IgD-negative memory B cell (primary cell): ENCODE data around the gene SPIB. TPM values are rescaled to one million over a fixed set of nuclear protein-coding genes. Genes with fewer than 3 reads are reported as not detected.
"Not testable (repeated sequence)": the region's sequence is repeated elsewhere in the genome, so short reads cannot be mapped to it uniquely, and the experiment has no call there.

Source experiments
- H3K27ac Mint-ChIP-seq, 3 donors: one replicate each; pipeline ENCODE4 v1.8.0; 2020 to 2022; ENCODE audit warnings: mild to moderate bottlenecking in 3 of 3, mixed read lengths in 3 of 3, moderate library complexity in 1 of 3
- H3K27me3 Mint-ChIP-seq: one replicate; pipeline ENCODE4 v1.8.0; 2021; ENCODE audit warnings: mixed read lengths
- H3K36me3 Mint-ChIP-seq: one replicate; pipeline ENCODE4 v1.8.0; 2020; ENCODE audit warnings: mild to moderate bottlenecking, mixed read lengths
- H3K4me1 Mint-ChIP-seq, 3 donors: one replicate each; pipeline ENCODE4 v1.8.0; 2020 to 2022; ENCODE audit warnings: mixed read lengths in 3 of 3, mild to moderate bottlenecking in 1 of 3
- H3K4me3 Mint-ChIP-seq, 4 donors: one replicate each; pipeline ENCODE4 v1.8.0; 2020 to 2022; ENCODE audit warnings: mild to moderate bottlenecking in 4 of 4, mixed read lengths in 4 of 4, moderate library complexity in 3 of 4
- H3K9me3 Mint-ChIP-seq, 3 donors: one replicate each; pipeline ENCODE4 v1.8.0; 2020 to 2021; ENCODE audit warnings: mixed read lengths in 3 of 3, mild to moderate bottlenecking in 1 of 3
- polyA plus RNA-seq: library from polyadenylated mRNA; unstranded; fragments of 300-500 nt; fragmentation: Illumina TruSeq; gene quantifications from one replicate; pipeline ENCODE4 v1.2.3, GENCODE V29; 2021

Gene SPIB
- polyA plus RNA-seq, 1 donor from 2014 or later, result 403 TPM

GRCh38 chr19:50457300-50457699, 38.6 kb downstream of the SPIB start:
- Mint-ChIP-seq H3K4me3 (no peak overlapping the region), H3K27ac (no peak overlapping the region), H3K9me3 (peaks cover 0 to under 1% (median 0%) of the 10 kb centered on the region in 3 donors), H3K27me3 (peaks cover 3% of the 10 kb centered on the region), H3K4me1 (peaks cover 11 to 12% (median 12%) of the 10 kb centered on the region in 3 donors), H3K36me3 (peaks cover 2% of the 10 kb centered on the region)

GRCh38 chr19:50458396-50459066, 39.8 kb downstream of the SPIB start:
- Mint-ChIP-seq H3K36me3 (peaks cover 2% of the 10 kb centered on the region), H3K9me3 (no peaks in the 10 kb centered on the region), H3K4me1 (peaks cover 11 to 12% (median 12%) of the 10 kb centered on the region in 3 donors), H3K27me3 (peaks cover 3% of the 10 kb centered on the region), H3K4me3 (no peak overlapping the region), H3K27ac (no peak overlapping the region)

GRCh38 chr19:50459067-50459456, 40.3 kb downstream of the SPIB start:
- no peak overlapping the region for H3K4me3 Mint-ChIP-seq
- no peaks in the 10 kb centered on the region for H3K9me3 Mint-ChIP-seq
- peaks cover 5% of the 10 kb centered on the region for H3K27me3 Mint-ChIP-seq
- peaks cover 2% of the 10 kb centered on the region for H3K36me3 Mint-ChIP-seq
- peaks cover 11 to 12% (median 12%) of the 10 kb centered on the region in 3 donors for H3K4me1 Mint-ChIP-seq
- H3K27ac Mint-ChIP-seq, result no peak overlapping the region

GRCh38 chr19:50459638-50460037, 40.9 kb downstream of the SPIB start:
- Mint-ChIP-seq H3K36me3 (peaks cover 2% of the 10 kb centered on the region), H3K27ac (peak overlapping the region; percentile 51 to 91 (median 86)), H3K4me1 (peaks cover 11 to 12% (median 12%) of the 10 kb centered on the region in 3 donors), H3K27me3 (peaks cover 5% of the 10 kb centered on the region), H3K9me3 (no peaks in the 10 kb centered on the region), H3K4me3 (peak overlapping the region in 2 of 4 donors; percentile 39 to 87)

- no peaks in the 10 kb centered on the region for H3K9me3 Mint-ChIP-seq
- H3K27ac Mint-ChIP-seq, result peak overlapping the region; percentile 51 to 91 (median 86)
- H3K36me3 Mint-ChIP-seq, result peaks cover 2% of the 10 kb centered on the region
- H3K27me3 Mint-ChIP-seq, result peaks cover 5% of the 10 kb centered on the region
- peak overlapping the region; percentile 20 to 87 (median 58) for H3K4me3 Mint-ChIP-seq
- peaks cover 11 to 12% (median 12%) of the 10 kb centered on the region in 3 donors for H3K4me1 Mint-ChIP-seq
Observed at GRCh38 chr19:50460161-50460765, 41.5 kb downstream of the SPIB start.

GRCh38 chr19:50461066-50461875, 42.5 kb downstream of the SPIB start:
- Mint-ChIP-seq H3K4me1 (peaks cover 11 to 12% (median 12%) of the 10 kb centered on the region in 3 donors), H3K27ac (peak overlapping the region in 2 of 3 donors; percentile 32 to 36), H3K4me3 (peak overlapping the region in 2 of 4 donors; percentile 31 to 85), H3K36me3 (peaks cover 2% of the 10 kb centered on the region), H3K9me3 (no peaks in the 10 kb centered on the region), H3K27me3 (peaks cover 5% of the 10 kb centered on the region)

GRCh38 chr19:50462970-50463369, 44.2 kb downstream of the SPIB start:
- Mint-ChIP-seq H3K27me3 (peaks cover 5% of the 10 kb centered on the region), H3K4me3 (peak overlapping the region in 1 of 4 donors; percentile 13), H3K27ac (peak overlapping the region in 1 of 3 donors; percentile 7), H3K9me3 (no peaks in the 10 kb centered on the region), H3K36me3 (no peaks in the 10 kb centered on the region), H3K4me1 (peaks cover 11 to 12% (median 12%) of the 10 kb centered on the region in 3 donors)

GRCh38 chr19:50464348-50464747, 45.6 kb downstream of the SPIB start:
- peaks cover 5% of the 10 kb centered on the region for H3K27me3 Mint-ChIP-seq

GRCh38 chr19:50465000-50465399, 46.3 kb downstream of the SPIB start:
- Mint-ChIP-seq H3K4me1 (peaks cover 10 to 11% (median 10%) of the 10 kb centered on the region in 3 donors), H3K36me3 (no peaks in the 10 kb centered on the region), H3K27ac (no peak overlapping the region), H3K4me3 (no peak overlapping the region), H3K27me3 (peaks cover 5% of the 10 kb centered on the region), H3K9me3 (no peaks in the 10 kb centered on the region)

More at GRCh38 chr19:50464348-50464747, 45.6 kb downstream of the SPIB start:
- Mint-ChIP-seq H3K36me3 (no peaks in the 10 kb centered on the region), H3K27ac (peak overlapping the region in 1 of 3 donors; percentile 31), H3K4me3 (peak overlapping the region in 1 of 4 donors; percentile 29), H3K9me3 (no peaks in the 10 kb centered on the region), H3K4me1 (peaks cover 11 to 12% (median 12%) of the 10 kb centered on the region in 3 donors)

GRCh38 chr19:50465986-50466705, 47.4 kb downstream of the SPIB start:
- Mint-ChIP-seq H3K27me3 (peaks cover 5% of the 10 kb centered on the region), H3K27ac (no peak overlapping the region), H3K4me1 (peaks cover 3% of the 10 kb centered on the region in 3 donors), H3K9me3 (no peaks in the 10 kb centered on the region), H3K36me3 (no peaks in the 10 kb centered on the region), H3K4me3 (no peak overlapping the region)

- Mint-ChIP-seq H3K27me3 (peaks cover 5% of the 10 kb centered on the region), H3K9me3 (no peaks in the 10 kb centered on the region), H3K4me3 (no peak overlapping the region), H3K4me1 (no peaks in the 10 kb centered on the region), H3K36me3 (no peaks in the 10 kb centered on the region), H3K27ac (no peak overlapping the region)
Observed at GRCh38 chr19:50466706-50467039, 47.9 kb downstream of the SPIB start.

GRCh38 chr19:50467566-50467965, 48.8 kb downstream of the SPIB start:
- no peaks in the 10 kb centered on the region for H3K9me3 Mint-ChIP-seq
- peaks cover 5% of the 10 kb centered on the region for H3K27me3 Mint-ChIP-seq
- no peak overlapping the region for H3K4me3 Mint-ChIP-seq
- no peaks in the 10 kb centered on the region for H3K4me1 Mint-ChIP-seq
- H3K27ac Mint-ChIP-seq, result no peak overlapping the region
- no peaks in the 10 kb centered on the region for H3K36me3 Mint-ChIP-seq

GRCh38 chr19:50468818-50469217, 50.1 kb downstream of the SPIB start:
- no peaks in the 10 kb centered on the region for H3K9me3 Mint-ChIP-seq
- peaks cover 4% of the 10 kb centered on the region for H3K27me3 Mint-ChIP-seq
- H3K27ac Mint-ChIP-seq, result no peak overlapping the region
- no peak overlapping the region for H3K4me3 Mint-ChIP-seq
- H3K36me3 Mint-ChIP-seq, result no peaks in the 10 kb centered on the region
- no peaks in the 10 kb centered on the region for H3K4me1 Mint-ChIP-seq

- Mint-ChIP-seq H3K27ac (peak overlapping the region; percentile 16 to 74 (median 59)), H3K4me1 (peaks cover 8 to 10% (median 10%) of the 10 kb centered on the region in 3 donors)
- not testable (repeated sequence) for H3K4me3 Mint-ChIP-seq, H3K27me3 Mint-ChIP-seq, H3K36me3 Mint-ChIP-seq, H3K9me3 Mint-ChIP-seq
Observed at GRCh38 chr19:50473336-50473735, 54.6 kb downstream of the SPIB start.
